ENCODE measurements around the gene WASF2.

WASF2 gene

GRCh38 chr1:27519331-27520258 lies 29.6 kb upstream of the WASF2 start:
- no peak for TF ChIP-seq CTCF (IDR thresholded peaks at IDR 0.05; ENCODE audit: extremely low read depth, missing control alignments)
- no peak for DNase-seq (ENCODE audit: low spot score)

- no peak for DNase-seq (ENCODE audit: low spot score)
- no peak for TF ChIP-seq CTCF (IDR thresholded peaks at IDR 0.05; ENCODE audit: extremely low read depth, missing control alignments)
Measured at GRCh38 chr1:27518808-27519207, 28.8 kb upstream of the WASF2 start.

GRCh38 chr1:27517907-27518718 lies 28.1 kb upstream of the WASF2 start:
- DNase-seq (ENCODE audit: low spot score), result no peak
- TF ChIP-seq CTCF (IDR thresholded peaks at IDR 0.05; ENCODE audit: extremely low read depth, missing control alignments), result no peak

- no peak for DNase-seq (ENCODE audit: low spot score)
- no peak for TF ChIP-seq CTCF (IDR thresholded peaks at IDR 0.05; ENCODE audit: extremely low read depth, missing control alignments)
Measured at GRCh38 chr1:27517301-27517700, 27.3 kb upstream of the WASF2 start.

- no peak for TF ChIP-seq CTCF (IDR thresholded peaks at IDR 0.05; ENCODE audit: extremely low read depth, missing control alignments)
- DNase-seq (ENCODE audit: low spot score), result no peak
Measured at GRCh38 chr1:27515626-27516025, 25.7 kb upstream of the WASF2 start.

GRCh38 chr1:27513958-27514357 lies 24.0 kb upstream of the WASF2 start:
- TF ChIP-seq CTCF (IDR thresholded peaks at IDR 0.05; ENCODE audit: extremely low read depth, missing control alignments), result no peak
- no peak for DNase-seq (ENCODE audit: low spot score)

- TF ChIP-seq CTCF (IDR thresholded peaks at IDR 0.05; ENCODE audit: extremely low read depth, missing control alignments), result no peak
- DNase-seq (ENCODE audit: low spot score), result no peak
Measured at GRCh38 chr1:27513528-27513927, 23.6 kb upstream of the WASF2 start.

Measured in GM20000 (cell line).